Omental fat pad (tissue), 4 donors: Measurements from ENCODE around the gene CRYL1. TPM values are rescaled to one million over a fixed set of nuclear protein-coding genes. Genes with fewer than 3 reads are reported as not detected.

Experiments used
- ATAC-seq: fragments of 150-250 bp; one replicate; pipeline ENCODE4 v1.9.1; 2016; ENCODE audit warnings: mild to moderate bottlenecking, moderate library complexity; ENCODE audit not compliant: low FRiP score
- DNase-seq: peaks from one replicate; pipeline ENCODE4 v3.0.0-alpha.2; 2019; ENCODE audit warnings: low spot score
- CTCF ChIP-seq, 3 donors: fragments of 450-650 bp; IDR thresholded peaks; one replicate each; pipeline ENCODE4 v1.5.1; 2016 to 2017; ENCODE audit warnings: antibody characterized with exemption in 3 of 3, mild to moderate bottlenecking in 3 of 3, moderate library complexity in 2 of 3
- total RNA-seq, 4 donors: library from RNA; depleted of rRNA; stranded (reverse); fragments of >200 nt; gene quantifications; one replicate each; pipeline ENCODE4 v1.1.0, GENCODE V29; 2016

The CRYL1 gene
- total RNA-seq, 4 donors from 2014 or later: 30.3 to 42.2 (median 35.3) TPM

GRCh38 chr13:20553311-20553710, 27.7 kb upstream of the CRYL1 start:
- ATAC-seq: no peak
- DNase-seq: no peak
- TF ChIP-seq CTCF (IDR thresholded peaks at IDR 0.05): no peak

- DNase-seq (no peak), ATAC-seq (no peak)
- no peak for TF ChIP-seq CTCF (IDR thresholded peaks at IDR 0.05)
These were observed 25.1 kb upstream of the CRYL1 start for GRCh38 chr13:20550799-20551198.

GRCh38 chr13:20547479-20547908, 21.8 kb upstream of the CRYL1 start:
- DNase-seq (no peak), ATAC-seq (no peak)
- TF ChIP-seq CTCF (IDR thresholded peaks at IDR 0.05): no peak

GRCh38 chr13:20546556-20546955, 20.9 kb upstream of the CRYL1 start:
- no peak for ATAC-seq
- no peak for TF ChIP-seq CTCF (IDR thresholded peaks at IDR 0.05)
- DNase-seq: no peak

- TF ChIP-seq CTCF (IDR thresholded peaks at IDR 0.05): no peak
- ATAC-seq (no peak), DNase-seq (no peak)
These were observed 18.7 kb upstream of the CRYL1 start for GRCh38 chr13:20544201-20544923.

- no peak for DNase-seq
- TF ChIP-seq CTCF (IDR thresholded peaks at IDR 0.05): no peak
- no peak for ATAC-seq
These were observed 11.3 kb upstream of the CRYL1 start for GRCh38 chr13:20536992-20537391.

- DNase-seq: no peak
- ATAC-seq: no peak
- TF ChIP-seq CTCF (IDR thresholded peaks at IDR 0.05): no peak
These were observed 8.5 kb upstream of the CRYL1 start for GRCh38 chr13:20534038-20534608.
